Daoy (cell line): ENCODE data around the gene UBL4B. TPM values are rescaled to one million over a fixed set of nuclear protein-coding genes. Genes with fewer than 3 reads are reported as not detected.

ENCODE experiments used
- DNase-seq: peaks from one replicate; pipeline ENCODE4 v3.0.0-alpha.2; 2015; ENCODE audit warnings: low read depth
- total RNA-seq: library from RNA; depleted of rRNA; stranded (reverse); fragments of >200 nt; shearing (Covaris generic); gene quantifications from 2 replicates; pipeline ENCODE4 v1.2.3, GENCODE V29; 2014

UBL4B gene
- total RNA-seq, 1 experiment from 2014 or later = not detected

GRCh38 chr1:110113551-110113950, 1.3 kb downstream of the UBL4B start:
- DNase-seq = no peak

GRCh38 chr1:110114173-110114572, 1.9 kb downstream of the UBL4B start:
- DNase-seq = no peak

- no peak for DNase-seq
These were observed 2.5 kb downstream of the UBL4B start for GRCh38 chr1:110114784-110115183.

GRCh38 chr1:110118636-110119396, 6.6 kb downstream of the UBL4B start:
- no peak for DNase-seq

GRCh38 chr1:110119843-110120242, 7.6 kb downstream of the UBL4B start:
- no peak for DNase-seq

GRCh38 chr1:110120960-110121561, 8.8 kb downstream of the UBL4B start:
- no peak for DNase-seq

GRCh38 chr1:110123224-110123623, 11.0 kb downstream of the UBL4B start:
- no peak for DNase-seq

- no peak for DNase-seq
These were observed 13.6 kb downstream of the UBL4B start for GRCh38 chr1:110125810-110126209.

GRCh38 chr1:110130113-110130591, 17.9 kb downstream of the UBL4B start:
- DNase-seq = no peak

- DNase-seq = no peak
These were observed 18.7 kb downstream of the UBL4B start for GRCh38 chr1:110130989-110131388.

- no peak for DNase-seq
These were observed 20.4 kb downstream of the UBL4B start for GRCh38 chr1:110132682-110133081.

- no peak for DNase-seq
These were observed 21.2 kb downstream of the UBL4B start for GRCh38 chr1:110133436-110133835.

GRCh38 chr1:110134050-110134595, 21.9 kb downstream of the UBL4B start:
- DNase-seq = no peak

GRCh38 chr1:110135246-110135645, 23.0 kb downstream of the UBL4B start:
- DNase-seq = no peak

- DNase-seq = peak; percentile 74
These were observed 23.4 kb downstream of the UBL4B start for GRCh38 chr1:110135666-110136065.

GRCh38 chr1:110136911-110137310, 24.7 kb downstream of the UBL4B start:
- DNase-seq = no peak

GRCh38 chr1:110138956-110139355, 26.7 kb downstream of the UBL4B start:
- DNase-seq = no peak

GRCh38 chr1:110144366-110144765, 32.1 kb downstream of the UBL4B start:
- DNase-seq = no peak

- DNase-seq = no peak
These were observed 36.7 kb downstream of the UBL4B start for GRCh38 chr1:110148961-110149360.

- peak; percentile 79 for DNase-seq
These were observed 38.3 kb downstream of the UBL4B start, which contains the start of gene SLC6A17 for GRCh38 chr1:110150330-110151174. Gene SLC6A17 (plus strand): TSS chr1:110150494. CDS start chr1:110166930, 16,436 bp downstream.

- DNase-seq = no peak
These were observed 39.0 kb downstream of the UBL4B start for GRCh38 chr1:110151175-110151669.
